GM21360 (cell line): Measurements from ENCODE around the gene GFOD2.
A peak's percentile ranks its signal among the peaks of the same experiment; 100 is the strongest.

ENCODE experiments used
- ATAC-seq: cut with Tn5 transposase; IDR thresholded peaks from one replicate; pipeline ENCODE4 v1.9.1; 2021; ENCODE audit warnings: mild to moderate bottlenecking, moderate library complexity; ENCODE audit not compliant: unreplicated experiment

Gene GFOD2

DNA sequence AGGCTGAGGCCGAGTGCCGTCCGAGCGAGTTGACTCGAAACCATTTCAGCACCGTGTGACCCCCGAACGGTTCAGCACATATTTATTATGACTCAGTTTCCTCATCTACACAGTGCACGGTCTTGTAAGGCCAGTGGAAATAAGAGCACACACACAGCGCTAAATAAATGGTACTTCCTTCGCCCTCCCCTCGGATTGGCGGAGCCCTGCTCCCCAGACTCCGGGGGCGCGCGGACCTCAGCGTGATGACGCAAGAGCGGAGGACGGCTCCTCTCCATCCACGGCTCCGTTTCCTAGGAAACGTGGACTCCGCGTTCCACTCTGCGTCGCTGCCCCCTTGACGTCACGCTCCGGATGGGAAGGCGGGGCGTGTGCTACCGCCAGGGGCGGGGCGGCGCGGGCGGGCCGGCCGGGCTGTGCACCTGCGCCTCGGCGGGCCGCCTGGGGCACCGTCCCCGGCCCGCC is 58.5 kb downstream of the GFOD2 start, which contains the start of gene PARD6A:
PARD6A (plus strand) TSS at position 397 of the 465 bp plus-strand sequence. CDS start 79 bp downstream, outside the sequence.
- ATAC-seq = peak; percentile 66

DNA sequence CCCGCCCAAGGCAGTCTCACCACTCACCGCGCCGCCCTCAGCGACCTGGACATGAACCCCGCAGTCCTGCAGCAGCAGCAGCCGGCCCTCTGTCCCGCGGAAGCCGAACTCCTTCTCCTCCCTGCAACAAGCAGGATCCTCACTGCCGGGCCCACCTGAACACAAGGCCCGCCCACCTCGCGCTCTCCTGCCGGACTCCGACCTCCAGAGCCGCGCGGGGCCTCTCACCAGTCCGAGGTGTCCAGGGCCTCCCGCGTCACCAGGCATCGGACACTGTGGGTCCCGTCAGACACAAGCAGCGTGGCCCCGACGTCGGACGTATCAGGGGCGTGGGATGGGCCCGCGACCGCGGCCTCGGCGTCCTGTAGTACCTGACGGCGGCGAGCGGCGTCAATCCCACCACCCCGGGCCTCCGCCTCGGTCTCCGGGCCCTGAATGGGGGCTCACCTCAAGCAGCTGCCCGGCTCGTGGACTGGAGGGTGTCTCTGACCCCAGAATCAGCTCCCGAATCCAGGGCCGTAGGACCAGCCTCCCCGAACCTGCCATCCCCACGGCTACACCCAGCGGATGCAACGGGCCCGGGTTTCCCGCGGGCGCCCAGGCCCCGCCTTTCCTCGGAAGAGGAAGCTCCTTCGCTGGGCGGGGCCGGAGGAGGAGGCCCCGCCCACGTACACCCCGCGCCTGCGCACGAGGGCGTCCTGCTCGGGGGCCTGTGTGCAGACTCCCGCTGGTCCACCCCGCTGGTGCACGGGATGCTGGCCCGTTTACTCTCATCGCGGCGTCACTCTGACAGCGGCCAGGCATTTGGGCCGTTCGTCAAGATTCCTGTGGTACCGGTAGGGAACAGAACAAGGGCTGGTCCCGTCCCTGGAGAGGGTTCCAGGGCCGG is 59.2 kb downstream of the GFOD2 start, which contains the start of gene ACD:
ACD (minus strand) TSS at position 586 of the 889 bp plus-strand sequence; CDS start at position 546, 40 bp downstream.
- peak; percentile 48 for ATAC-seq

DNA sequence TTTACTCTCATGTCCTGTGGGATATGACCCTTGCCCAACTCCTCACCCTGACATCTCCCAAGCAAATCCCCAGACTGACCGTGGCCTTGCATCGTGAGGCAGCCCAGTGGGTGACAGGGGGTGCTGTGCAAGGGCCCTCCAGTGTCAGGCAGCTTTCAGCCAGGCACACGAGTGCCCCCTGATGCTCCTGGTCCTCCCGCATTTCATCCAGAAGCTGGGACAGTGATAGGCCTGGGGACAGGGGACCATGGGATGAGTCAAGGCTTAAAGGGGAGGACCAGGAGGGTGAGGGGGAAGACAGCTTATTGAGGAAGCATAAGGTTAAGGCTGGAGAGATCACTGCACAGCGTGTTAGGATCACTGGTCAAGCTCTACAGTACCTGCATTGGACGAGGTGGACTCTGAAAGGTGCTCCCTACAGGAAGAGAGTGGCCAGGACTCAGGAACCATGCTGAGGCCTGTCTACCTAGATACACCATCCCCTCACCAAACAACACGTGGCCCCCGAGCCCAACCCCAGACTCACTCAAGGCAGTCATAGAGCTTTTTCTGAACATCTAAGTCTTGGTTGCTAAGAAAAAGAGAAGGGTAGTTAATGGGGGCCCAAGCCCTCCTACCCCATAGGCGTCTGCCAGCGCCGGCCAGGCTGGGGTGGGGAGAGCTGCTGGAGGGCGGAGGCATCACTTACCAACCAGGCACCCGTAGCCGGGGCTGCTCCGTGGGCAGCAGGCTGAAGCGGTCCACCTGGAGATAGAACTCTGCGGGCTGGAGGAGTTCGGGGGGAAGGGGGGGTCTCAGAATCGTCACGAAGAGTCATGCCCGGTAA is 60.1 kb downstream of the GFOD2 start:
- no peak for ATAC-seq

DNA sequence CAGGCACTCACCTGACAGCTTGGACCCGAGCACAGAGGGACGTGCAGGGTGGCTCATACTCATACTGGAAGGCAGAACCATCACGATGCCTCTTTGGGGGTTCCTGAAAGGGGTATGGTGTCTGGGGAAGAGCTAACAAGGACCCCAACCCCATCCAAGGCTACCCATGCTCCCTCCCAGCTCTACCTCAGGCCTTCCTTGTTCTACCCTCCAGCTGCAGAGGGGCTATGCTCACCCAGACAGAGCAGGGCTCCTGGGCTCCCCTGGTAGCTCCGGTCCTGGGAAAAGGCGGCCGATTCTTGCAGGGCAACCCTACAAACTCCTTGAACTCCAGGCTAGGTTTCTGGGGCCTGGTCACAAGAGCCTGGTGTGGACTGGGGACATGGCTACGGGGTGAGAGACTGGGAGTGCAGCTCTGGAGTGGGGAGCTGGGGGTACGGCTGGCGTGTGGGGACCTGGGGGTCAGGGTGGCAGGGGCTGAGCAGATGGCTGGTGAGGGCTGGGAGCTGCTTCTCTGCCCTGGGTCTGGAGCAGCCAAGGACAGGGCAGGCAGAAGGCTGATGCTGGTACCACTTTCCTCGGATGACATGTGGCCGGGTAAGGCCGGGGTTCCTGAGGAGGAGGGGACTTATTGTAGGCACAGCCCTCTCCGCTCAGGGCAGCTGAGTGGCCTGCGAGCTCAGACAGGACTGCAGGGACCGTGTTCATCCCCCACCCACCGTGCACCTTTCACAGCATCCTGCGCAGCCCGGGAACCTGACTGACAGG is 61.2 kb downstream of the GFOD2 start:
- no peak for ATAC-seq

DNA sequence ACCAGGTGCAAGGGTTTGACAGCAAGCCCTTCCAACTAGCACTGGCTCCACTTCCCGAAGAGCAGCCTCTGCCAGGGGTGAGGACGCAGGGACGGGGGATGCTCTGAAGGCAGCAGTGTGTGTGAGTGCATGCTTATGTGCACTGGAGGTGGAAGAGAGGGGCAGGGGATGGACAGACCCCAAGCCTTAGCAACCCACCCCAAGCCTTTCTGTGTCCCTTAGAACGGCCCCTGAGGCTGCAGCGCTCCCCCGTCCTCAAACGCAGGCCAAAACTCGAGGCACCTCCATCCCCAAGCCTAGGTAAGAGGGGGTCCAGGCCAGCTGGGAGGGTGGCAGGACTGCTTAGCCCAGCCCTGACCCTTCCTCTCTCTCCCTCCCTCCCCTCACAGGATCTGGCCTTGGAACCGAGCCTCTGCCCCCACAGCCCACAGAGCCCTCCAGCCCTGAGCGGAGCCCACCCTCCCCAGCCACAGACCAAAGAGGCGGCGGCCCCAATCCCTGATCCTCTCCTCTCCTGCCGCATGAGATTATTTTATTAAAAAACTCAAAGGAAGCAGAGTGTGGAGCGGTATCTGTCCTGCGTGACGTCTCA is 62.0 kb downstream of the GFOD2 start:
- no peak for ATAC-seq

DNA sequence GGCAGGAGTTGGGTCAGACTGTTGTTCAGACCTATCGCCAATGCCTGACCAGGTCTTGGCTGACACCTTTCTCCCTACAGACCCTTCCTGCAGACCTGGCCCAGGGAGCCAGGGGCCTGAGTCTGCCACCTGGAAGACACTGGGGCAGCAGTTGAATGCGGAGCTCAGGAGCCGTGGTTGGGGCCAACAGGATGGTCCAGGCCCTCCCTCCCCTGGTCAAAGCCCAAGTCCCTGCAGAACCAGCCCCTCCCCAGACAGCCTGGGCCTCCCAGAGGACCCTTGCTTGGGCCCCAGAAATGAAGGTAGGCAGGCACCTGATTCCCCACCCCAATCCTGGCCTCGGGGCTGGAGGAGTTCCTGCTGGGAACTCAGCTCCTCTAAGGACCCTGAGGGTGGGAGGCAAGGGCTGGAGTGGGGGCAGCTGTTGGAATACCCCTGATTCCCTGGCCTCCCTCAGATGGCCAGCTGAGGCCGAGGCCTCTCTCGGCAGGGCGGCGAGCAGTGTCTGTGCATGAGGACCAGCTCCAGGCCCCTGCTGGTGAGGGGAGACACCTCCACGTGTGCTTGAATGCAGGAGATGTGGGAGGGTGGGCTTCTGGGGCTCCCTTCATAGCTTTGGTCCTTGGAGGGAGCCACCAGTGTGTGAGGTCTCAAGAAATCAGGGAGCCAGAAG is 62.6 kb downstream of the GFOD2 start:
- no peak for ATAC-seq

DNA sequence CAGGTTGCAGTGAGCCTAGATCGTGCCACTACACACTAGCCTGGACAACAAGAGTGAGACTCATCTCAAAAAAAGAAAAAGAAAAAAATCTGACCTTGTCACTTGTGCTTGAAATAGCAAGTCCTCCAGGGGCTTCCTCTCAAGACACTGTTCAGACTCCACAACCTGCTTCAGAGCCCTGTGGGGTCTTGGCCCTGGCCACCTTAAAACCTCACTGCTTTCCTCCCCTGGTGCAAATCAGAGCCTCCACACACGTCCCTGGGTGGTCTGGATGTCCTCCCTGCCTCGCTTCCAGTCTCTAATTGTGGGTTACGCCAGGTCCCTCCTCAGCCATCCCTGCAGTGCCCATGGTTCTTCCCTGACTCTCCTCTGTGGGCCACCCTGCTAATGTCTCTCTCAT is 63.8 kb downstream of the GFOD2 start:
- no peak for ATAC-seq

DNA sequence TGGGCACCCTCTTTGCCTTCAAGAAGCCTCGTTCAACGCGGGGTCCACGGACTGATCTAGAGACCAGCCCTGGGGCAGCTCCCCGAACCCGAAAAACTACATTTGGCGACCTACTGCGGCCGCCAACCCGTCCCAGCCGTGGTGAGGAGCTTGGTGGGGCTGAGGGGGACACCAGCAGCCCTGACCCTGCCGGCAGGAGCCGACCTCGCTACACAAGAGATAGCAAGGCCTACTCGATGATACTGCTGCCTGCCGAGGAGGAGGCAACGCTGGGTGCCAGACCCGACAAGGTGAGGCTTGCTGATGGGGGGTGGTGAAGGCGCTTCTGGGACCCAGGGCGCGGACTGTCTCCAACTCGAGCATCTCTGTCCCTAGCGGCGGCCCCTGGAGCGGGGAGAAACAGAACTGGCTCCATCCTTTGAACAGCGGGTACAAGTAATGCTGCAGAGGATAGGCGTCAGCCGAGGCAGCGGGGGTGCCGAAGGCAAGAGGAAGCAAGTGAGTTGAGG is 64.7 kb downstream of the GFOD2 start:
- no peak for ATAC-seq

DNA sequence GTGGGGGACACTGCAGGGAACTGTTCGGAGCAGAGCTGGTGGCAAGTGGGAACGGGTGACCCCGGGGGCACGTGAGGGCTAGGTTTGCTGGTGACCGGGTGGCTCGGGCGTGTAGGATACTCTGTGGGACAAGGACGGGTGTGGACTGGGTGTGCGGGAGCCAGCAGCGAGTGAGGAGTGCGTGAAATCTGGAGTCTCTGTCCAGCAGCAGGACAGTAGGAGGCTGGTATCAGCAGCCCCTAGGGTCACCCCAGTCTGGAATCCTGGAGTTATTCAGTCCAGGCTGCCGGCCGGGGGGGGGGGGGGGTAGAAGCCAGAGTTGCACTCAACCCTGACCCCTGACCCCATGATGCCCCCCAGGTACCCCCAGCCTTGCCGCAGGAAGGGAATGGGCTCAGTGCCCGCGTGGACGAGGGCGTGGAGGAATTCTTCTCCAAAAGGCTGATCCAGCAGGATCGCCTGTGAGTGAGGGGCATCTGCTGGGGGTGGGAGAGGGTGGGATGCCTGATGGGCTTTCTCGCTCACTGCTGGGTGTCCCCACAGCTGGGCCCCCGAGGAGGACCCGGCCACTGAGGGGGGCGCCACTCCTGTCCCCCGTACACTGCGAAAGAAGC is 65.2 kb downstream of the GFOD2 start:
- ATAC-seq = no peak

DNA sequence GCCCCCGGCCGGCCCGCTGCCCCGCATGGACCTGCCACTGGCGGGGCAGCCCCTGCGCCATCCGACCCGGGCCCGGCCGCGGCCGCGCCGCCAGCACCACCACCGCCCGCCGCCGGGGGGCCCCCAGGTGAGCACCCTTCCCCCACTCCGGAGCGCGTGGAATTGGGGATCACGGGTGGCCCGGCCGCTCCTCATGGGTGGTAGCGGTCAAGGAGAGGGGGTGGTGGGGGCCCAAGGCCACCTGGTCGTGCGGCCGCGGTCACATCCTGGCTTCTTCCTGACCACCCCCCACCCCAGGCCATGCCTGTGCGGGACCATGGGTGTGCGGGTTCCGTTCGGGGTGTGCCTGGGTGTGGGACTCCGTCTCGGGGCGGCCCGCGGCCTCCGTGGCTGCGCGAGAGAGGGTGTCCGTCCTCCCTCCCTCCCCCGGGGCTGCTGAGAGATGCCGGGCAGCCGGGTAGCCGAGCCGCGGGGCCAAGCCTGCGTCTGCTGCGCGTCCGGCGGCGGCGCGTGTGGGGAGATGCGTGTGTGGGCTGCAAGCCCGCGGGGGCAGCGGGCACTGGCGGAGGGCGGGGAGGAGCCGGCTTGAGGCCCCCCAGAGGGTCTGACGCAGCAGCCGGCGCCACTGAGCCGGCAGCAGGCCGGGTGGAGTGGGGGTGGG is 65.9 kb downstream of the GFOD2 start:
- ATAC-seq = no peak

DNA sequence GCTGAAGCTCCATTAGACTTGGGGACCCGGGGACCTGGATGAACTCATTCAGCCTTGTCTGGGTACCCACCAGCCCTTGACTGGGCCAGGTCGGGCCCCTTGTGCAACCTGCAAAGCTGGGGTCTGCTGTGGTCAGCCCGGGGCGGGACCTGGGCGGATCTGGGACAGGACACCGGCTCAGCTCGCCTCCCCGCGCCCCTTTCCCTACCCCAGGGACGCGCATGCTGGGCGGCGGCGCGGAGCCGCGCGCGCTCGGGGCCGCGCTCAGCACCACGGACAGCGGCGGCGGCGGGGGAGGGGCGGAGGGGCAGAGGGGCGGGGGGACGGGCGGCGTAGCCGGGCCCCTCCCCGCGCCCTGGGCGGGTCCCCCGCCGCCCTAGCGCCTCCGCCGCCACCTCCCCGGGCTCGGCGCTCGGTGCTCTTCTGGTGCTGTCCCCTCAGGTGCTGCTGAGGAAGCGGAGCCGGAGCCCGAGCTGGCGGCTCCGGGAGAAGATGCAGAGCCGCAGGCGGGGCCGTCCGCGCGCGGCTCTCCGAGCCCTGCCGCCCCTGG is 66.5 kb downstream of the GFOD2 start:
- no peak for ATAC-seq

DNA sequence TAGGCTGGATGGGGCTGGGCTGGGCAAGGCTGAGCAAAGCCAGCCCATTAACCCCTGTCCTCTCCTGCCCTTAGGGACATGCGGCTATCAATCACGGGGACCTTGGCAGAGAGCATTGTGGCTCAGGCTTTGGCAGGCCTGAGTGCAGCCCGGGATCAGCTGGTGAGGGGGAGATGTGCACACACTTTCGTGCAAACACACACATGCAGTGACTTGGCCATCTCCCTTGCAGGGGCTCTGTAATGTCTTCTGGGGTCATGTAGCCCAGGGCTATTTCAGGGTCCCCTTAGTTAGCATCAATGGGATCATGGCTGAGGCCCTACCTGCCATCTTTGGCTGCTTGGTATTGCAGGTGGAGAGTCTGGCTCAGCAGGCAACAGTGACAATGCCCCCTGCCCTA is 67.3 kb downstream of the GFOD2 start:
- ATAC-seq = no peak

DNA sequence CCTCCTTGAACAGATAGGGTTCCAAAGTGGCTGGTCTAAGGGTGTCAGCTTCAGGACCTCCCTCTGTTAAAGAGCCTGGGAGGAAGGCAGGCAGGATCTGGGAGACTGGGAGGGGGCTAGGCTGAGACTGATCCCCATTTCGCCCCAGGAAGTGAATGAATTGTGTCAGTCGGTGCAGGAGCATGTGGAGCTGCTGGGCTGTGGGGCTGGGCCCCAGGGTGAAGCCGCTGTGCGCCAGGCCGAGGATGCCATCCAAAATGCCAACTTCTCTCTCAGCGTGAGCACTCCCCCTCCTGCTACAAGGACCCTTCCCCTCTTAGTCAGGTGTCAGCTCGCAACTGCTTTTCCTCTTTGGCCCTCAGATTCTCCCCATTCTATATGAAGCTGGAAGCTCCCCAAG is 68.1 kb downstream of the GFOD2 start:
- no peak for ATAC-seq

DNA sequence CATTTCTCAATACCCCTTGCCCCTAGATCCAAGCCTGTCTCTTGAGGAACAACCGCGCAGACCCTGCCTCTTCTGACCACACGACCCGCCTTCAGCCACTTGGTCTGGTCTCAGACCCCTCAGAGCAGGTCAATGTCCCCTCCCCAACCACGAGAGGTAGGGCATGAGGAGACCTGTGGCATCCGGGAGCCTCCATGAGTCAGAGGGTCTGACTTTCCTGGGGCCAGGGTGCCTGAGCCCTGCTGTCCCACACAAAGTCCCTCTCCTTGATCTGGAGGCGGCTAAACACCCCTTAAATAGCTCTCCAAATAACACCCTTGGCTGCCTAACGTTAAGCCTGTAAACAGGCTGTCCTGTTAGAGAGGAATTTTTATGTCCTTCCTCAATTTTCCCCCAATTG is 69.1 kb downstream of the GFOD2 start:
- ATAC-seq = no peak

DNA sequence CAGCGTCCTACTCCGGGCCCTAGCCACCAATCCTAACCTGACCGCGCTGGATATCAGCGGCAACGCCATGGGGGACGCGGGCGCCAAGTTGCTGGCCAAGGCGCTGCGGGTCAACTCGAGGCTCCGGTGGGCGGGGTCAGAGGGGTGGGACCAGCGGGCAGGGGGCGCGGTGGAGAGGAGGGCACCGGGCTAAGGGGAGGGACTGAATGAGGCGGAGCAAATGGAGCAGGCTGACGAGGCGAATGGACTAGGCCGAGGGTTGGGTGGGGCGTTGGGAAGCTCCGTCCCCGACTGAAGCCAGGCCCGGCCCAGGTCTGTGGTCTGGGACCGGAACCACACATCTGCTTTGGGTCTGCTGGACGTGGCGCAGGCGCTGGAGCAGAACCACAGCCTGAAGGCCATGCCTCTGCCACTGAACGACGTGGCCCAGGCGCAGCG is 69.6 kb downstream of the GFOD2 start:
- ATAC-seq = no peak

DNA sequence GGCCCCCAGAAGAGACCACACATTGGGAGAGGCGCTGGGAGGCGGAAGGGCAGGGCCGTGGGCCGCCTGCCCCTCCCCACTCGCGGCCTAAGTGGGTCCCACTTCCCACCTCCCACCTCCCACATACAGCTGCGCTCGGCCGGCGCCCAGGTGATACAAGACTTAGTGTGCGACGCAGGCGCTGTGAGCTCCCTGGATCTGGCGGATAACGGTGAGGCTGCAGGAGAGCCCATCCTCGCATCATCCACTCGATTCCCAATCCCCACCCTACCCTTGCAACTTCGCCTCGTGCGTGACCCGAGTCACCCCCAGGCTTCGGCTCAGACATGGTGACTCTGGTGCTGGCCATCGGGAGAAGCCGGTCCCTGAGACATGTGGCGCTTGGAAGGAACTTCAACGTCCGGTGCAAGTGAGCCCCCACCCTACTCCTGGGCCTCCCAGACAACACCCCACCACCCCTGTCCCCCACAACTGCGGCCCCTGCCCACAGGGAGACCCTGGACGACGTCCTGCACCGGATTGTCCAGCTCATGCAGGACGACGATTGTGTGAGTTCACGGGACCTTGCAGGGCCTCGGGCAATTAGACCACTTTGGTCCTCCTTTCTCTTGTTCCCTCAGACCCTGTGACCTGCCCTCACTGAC is 70.2 kb downstream of the GFOD2 start:
- ATAC-seq = no peak

DNA sequence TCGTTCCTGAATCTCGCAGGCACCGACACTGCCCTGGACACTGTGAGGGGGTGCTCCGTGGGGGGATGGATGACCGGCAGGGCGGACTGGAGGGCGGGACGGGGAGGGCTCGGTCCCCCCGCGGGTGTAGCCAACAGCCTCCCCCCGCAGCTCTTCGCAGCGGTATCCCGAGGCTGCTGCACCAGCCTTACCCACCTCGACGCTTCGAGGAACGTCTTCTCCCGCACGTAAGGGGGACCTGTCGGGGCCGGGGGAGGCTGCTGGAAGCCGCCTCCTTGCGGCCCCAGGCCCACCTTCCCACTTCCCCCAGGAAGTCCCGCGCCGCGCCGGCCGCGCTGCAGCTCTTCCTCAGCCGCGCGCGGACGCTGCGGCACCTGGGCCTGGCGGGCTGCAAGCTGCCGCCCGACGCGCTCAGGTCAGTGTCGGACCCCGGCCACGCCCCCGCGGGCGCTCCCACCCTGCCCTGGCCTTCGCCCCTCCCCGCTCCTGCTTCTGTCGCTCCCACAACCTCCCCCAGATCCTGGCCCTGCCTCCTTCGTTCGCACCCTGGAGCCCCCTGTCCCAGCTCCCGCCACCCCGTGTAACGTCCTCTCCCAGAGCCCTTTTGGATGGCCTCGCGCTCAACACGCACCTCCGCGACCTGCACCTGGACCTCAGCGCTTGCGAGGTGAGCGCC is 70.9 kb downstream of the GFOD2 start:
- ATAC-seq = no peak
